RWPE1 (cell line): Measurements from ENCODE around the gene ABCC2.

ENCODE experiments used
- CTCF ChIA-PET: fragments of 350-600 bp; sonication (Branson Sonifier 250); formaldehyde crosslinking; extraction: SDS; loops from one replicate; lab custom pipeline; 2021; lab: Yijun Ruan, JAX
- POLR2A ChIA-PET: fragments of 400-600 bp; formaldehyde crosslinking; extraction: SDS; loops from one replicate; lab custom pipeline; 2020; ENCODE audit warnings: antibody characterized with exemption; ENCODE audit not compliant: low non-redundant PET; lab: Yijun Ruan, JAX
- DNase-seq: peaks from one replicate; pipeline ENCODE4 v3.0.0; 2012; ENCODE audit warnings: low spot score
- H3K27ac ChIP-seq: fragments of 450-650 bp; 2 replicates; pipeline ENCODE4 v1.5.1; 2017
- TF ChIP-seq, protein P1 (sequence below): fragments of 450-650 bp; conservative IDR thresholded peaks from 2 replicates; pipeline ENCODE4 v1.5.1; 2017; ENCODE audit warnings: low read depth, mild to moderate bottlenecking

Gene ABCC2

DNA sequence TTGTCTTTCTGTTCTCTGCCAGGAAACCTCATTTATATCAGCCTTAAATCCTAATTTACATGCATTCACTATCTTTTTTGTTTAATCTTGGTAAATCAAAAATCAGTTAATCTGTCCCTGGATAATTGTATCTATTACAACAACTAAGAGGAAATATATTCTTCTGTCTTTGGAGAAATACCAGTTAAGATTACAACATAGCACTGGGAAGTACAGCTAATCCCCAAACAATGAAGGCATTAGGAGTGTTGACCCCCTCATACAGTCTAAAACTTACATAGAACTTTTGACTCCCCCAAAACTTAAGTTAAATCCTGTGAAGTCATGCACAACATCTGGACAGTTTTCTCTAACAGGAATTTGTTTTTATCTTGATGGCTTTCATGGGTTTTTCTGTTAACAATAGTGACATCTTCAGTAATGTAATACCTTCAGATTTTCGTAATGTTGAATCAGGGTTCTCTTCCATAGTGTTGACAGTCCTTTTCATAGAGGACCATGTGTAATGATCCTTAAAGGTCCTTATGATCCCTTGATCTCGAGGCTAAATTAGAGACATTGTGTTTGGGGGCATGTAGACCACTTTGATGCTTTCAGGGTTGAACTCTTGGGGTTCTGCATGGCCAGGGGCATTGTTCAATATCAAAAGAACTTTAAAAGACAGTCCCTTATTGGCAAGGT is 24.1 kb upstream of the ABCC2 start:
- no peak overlapping the region for H3K27ac ChIP-seq
- DNase-seq = no peak
- CTCF ChIA-PET = interaction anchor here (1.0 kb wide), 1 partner anchor 7 kb away, joined by 4 read pairs; no protein-coding TSS in a partner anchor
- POLR2A ChIA-PET = no interaction called here
- TF ChIP-seq, protein P1, sequence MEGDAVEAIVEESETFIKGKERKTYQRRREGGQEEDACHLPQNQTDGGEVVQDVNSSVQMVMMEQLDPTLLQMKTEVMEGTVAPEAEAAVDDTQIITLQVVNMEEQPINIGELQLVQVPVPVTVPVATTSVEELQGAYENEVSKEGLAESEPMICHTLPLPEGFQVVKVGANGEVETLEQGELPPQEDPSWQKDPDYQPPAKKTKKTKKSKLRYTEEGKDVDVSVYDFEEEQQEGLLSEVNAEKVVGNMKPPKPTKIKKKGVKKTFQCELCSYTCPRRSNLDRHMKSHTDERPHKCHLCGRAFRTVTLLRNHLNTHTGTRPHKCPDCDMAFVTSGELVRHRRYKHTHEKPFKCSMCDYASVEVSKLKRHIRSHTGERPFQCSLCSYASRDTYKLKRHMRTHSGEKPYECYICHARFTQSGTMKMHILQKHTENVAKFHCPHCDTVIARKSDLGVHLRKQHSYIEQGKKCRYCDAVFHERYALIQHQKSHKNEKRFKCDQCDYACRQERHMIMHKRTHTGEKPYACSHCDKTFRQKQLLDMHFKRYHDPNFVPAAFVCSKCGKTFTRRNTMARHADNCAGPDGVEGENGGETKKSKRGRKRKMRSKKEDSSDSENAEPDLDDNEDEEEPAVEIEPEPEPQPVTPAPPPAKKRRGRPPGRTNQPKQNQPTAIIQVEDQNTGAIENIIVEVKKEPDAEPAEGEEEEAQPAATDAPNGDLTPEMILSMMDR = no peak

GRCh38 chr10:99760321-99760720 is 22.1 kb upstream of the ABCC2 start:
- ChIA-PET POLR2A (no interaction called here), CTCF (interaction anchor here (0.6 to 1.2 kb wide), 3 partner anchors 148 to 843 kb away, joined by 3 to 9 read pairs (median 4); no protein-coding TSS in a partner anchor)
- TF ChIP-seq, protein P1 = no peak
- no peak for DNase-seq
- peak overlapping the region; percentile 49 for H3K27ac ChIP-seq

- CTCF ChIA-PET = interaction anchor here (0.8 kb wide), 1 partner anchor 521 kb away, joined by 5 read pairs; no protein-coding TSS in a partner anchor
- POLR2A ChIA-PET = no interaction called here
- TF ChIP-seq, protein P1 = no peak
- H3K27ac ChIP-seq = no peak overlapping the region
- DNase-seq = no peak
Measured at GRCh38 chr10:99761365-99761764, 21.1 kb upstream of the ABCC2 start.

GRCh38 chr10:99765672-99766301 is 16.7 kb upstream of the ABCC2 start:
- POLR2A ChIA-PET = no interaction called here
- CTCF ChIA-PET = interaction anchor here (1.0 kb wide), 1 partner anchor 8 kb away, joined by 4 read pairs; no protein-coding TSS in a partner anchor
- TF ChIP-seq, protein P1 = no peak
- DNase-seq = no peak
- H3K27ac ChIP-seq = no peak overlapping the region

- ChIA-PET POLR2A (no interaction called here), CTCF (interaction anchor here (1.0 kb wide), 1 partner anchor 9 kb away, joined by 4 read pairs; no protein-coding TSS in a partner anchor)
- no peak overlapping the region for H3K27ac ChIP-seq
- DNase-seq = no peak
- TF ChIP-seq, protein P1 = no peak
Measured at GRCh38 chr10:99766302-99766681, 16.1 kb upstream of the ABCC2 start.

DNA sequence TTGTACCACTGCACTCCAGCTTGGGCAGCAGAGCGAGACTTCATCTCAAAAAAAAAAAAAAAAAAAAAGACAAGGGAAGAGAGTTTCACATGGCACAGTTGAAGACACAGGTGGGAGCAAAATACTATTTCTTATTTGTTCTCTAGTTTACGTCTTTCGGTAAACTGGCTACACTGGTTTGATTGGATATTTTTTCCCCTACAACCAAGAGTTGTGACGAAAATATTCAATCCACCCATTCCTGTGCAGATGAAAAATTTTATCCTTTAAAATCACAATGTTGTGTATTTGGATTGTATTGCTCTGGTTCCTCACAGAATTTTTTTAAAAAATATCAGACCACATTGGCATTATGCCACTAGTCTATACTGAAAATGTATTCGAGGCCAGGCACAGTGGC is 14.5 kb upstream of the ABCC2 start:
- CTCF ChIA-PET = interaction anchor here (1.0 kb wide), 1 partner anchor 21 kb away, joined by 3 read pairs; no protein-coding TSS in a partner anchor

More for the DNA sequence above, 14.5 kb upstream of the ABCC2 start:
- TF ChIP-seq, protein P1 = no peak
- POLR2A ChIA-PET = no interaction called here
- DNase-seq = no peak
- no peak overlapping the region for H3K27ac ChIP-seq
